HG03520 (cell line): ENCODE measurements around the gene SH2D4B.

ENCODE experiments used
- ATAC-seq: cut with Tn5 transposase; IDR thresholded peaks from one replicate; pipeline ENCODE4 v1.9.1; 2021; ENCODE audit warnings: mild to moderate bottlenecking, moderate library complexity; ENCODE audit not compliant: unreplicated experiment

Gene SH2D4B

GRCh38 chr10:80674809-80675208 is 137.1 kb downstream of the SH2D4B start:
- ATAC-seq: no peak

- no peak for ATAC-seq
These were observed 143.4 kb downstream of the SH2D4B start for GRCh38 chr10:80681142-80681541.

GRCh38 chr10:80684259-80684658 is 146.6 kb downstream of the SH2D4B start:
- no peak for ATAC-seq

GRCh38 chr10:80685355-80685754 is 147.7 kb downstream of the SH2D4B start:
- no peak for ATAC-seq

GRCh38 chr10:80686734-80687475 is 149.2 kb downstream of the SH2D4B start:
- no peak for ATAC-seq

GRCh38 chr10:80687476-80687789 is 149.7 kb downstream of the SH2D4B start:
- ATAC-seq: no peak

- ATAC-seq: no peak
These were observed 152.7 kb downstream of the SH2D4B start for GRCh38 chr10:80690434-80690833.

- ATAC-seq: no peak
These were observed 153.7 kb downstream of the SH2D4B start for GRCh38 chr10:80691441-80691840.

- ATAC-seq: no peak
These were observed 155.9 kb downstream of the SH2D4B start for GRCh38 chr10:80693565-80693964.

- no peak for ATAC-seq
These were observed 157.2 kb downstream of the SH2D4B start for GRCh38 chr10:80694930-80695329.
